ENCODE results near the gene HS3ST4.

DNA sequence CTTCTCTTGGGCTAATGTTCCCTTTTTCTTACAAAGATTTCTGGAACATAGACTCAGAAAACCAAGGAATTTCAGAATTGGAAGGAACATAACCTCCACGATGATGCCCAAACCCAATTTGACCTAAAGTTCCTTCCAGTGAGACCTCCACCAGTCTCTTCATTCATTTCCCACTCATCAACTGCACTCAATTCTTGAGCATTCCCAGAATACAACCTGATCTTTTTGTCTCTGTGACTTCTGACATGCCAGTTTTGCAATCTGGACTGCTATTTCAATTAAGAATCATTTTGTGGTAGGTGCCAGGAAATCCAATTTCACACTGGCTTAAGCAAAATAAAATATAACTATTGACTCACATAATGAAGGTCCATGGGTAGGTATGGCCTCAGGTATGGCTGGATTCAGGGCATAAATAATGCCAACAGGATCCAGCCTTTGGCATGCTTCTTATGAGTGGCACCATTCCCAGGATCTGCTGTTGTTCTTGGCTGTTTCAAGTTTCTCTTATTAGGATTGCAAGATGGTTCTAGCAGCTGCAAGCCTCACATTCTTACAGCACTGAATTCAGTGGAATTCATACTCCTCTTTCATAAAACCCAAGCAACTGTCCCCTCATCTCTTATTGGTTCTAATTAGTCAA, 184.3 kb downstream of the HS3ST4 start:
- TF ChIP-seq POLR2A (IDR thresholded peaks at IDR 0.05; ENCODE audit: low read depth, low read length): no peak
- TF ChIP-seq, protein P1, sequence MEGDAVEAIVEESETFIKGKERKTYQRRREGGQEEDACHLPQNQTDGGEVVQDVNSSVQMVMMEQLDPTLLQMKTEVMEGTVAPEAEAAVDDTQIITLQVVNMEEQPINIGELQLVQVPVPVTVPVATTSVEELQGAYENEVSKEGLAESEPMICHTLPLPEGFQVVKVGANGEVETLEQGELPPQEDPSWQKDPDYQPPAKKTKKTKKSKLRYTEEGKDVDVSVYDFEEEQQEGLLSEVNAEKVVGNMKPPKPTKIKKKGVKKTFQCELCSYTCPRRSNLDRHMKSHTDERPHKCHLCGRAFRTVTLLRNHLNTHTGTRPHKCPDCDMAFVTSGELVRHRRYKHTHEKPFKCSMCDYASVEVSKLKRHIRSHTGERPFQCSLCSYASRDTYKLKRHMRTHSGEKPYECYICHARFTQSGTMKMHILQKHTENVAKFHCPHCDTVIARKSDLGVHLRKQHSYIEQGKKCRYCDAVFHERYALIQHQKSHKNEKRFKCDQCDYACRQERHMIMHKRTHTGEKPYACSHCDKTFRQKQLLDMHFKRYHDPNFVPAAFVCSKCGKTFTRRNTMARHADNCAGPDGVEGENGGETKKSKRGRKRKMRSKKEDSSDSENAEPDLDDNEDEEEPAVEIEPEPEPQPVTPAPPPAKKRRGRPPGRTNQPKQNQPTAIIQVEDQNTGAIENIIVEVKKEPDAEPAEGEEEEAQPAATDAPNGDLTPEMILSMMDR (conservative IDR thresholded peaks at IDR 0.05; ENCODE audit: low read depth, low read length): no peak
- TF ChIP-seq RAD21 (IDR thresholded peaks at IDR 0.05; ENCODE audit: low read length): no peak
- no peak for TF ChIP-seq CEBPB (IDR thresholded peaks at IDR 0.05; ENCODE audit: low read depth, low read length)

All from IMR-90 (cell line).